ENCODE measurements around the gene CATSPERE.
"Not testable (repeated sequence)": the region's sequence is repeated elsewhere in the genome, so short reads cannot be mapped to it uniquely, and the experiment has no call there.

The CATSPERE gene

DNA sequence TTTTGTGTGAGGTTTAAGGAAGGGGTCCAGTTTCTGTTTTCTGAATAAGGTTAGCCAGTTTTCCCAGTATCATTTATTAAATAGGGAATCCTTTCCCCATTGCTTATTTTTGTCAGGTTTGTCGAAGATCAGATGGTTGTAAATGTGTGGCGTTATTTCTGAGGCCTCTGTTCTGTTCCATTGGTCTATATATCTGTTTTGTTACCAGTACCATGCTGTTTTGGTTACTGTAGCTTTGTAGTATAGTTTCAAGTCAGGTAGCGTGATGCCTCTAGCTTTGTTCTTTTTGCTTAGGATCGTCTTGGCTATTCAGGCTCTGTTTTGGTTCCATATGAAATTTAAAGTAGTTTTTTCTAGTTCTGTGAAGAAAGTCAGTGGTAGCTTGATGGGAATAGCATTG lies 39.4 kb downstream of the CATSPERE start:
- H3K27ac ChIP-seq (replicated peaks; ENCODE audit: low read length); H3K4me3 ChIP-seq (ENCODE audit: low read length in 2 of 2); DNase-seq (ENCODE audit: low spot score); H2AFZ ChIP-seq (ENCODE audit: low read length); H4K8ac ChIP-seq (ENCODE audit: low read depth, low read length); H2BK120ac ChIP-seq (ENCODE audit: low read depth, low read length); H3K79me1 ChIP-seq (ENCODE audit: low read depth, low read length); H3K4me1 ChIP-seq (ENCODE audit: control insufficient read depth in 2 of 2, insufficient read depth in 1 of 2, low read depth in 1 of 2, low read length in 2 of 2); H3K27me3 ChIP-seq (ENCODE audit: control insufficient read depth in 3 of 3, insufficient read depth in 3 of 3, low read depth in 1 of 3, low read length in 3 of 3); H3K9ac ChIP-seq (ENCODE audit: low read depth, low read length, poor library complexity); H2BK12ac ChIP-seq (ENCODE audit: low read length); H2BK15ac ChIP-seq (ENCODE audit: low read length); H3K14ac ChIP-seq (ENCODE audit: low read length); H3K18ac ChIP-seq (ENCODE audit: low read length); H3K9me3 ChIP-seq (replicated peaks in 1 of 2; ENCODE audit: control insufficient read depth in 2 of 2, insufficient read depth in 1 of 2, low read depth in 1 of 2, low read length in 2 of 2); H2AK5ac ChIP-seq (ENCODE audit: low read depth, low read length); H3K4ac ChIP-seq (ENCODE audit: low read length); H3K23ac ChIP-seq (ENCODE audit: low read depth, low read length, poor library complexity); H3K36me3 ChIP-seq (replicated peaks in 1 of 2; ENCODE audit: control insufficient read depth in 2 of 2, insufficient read depth in 2 of 2, low read length in 2 of 2); H3K4me2 ChIP-seq (ENCODE audit: insufficient read depth, low read length, poor library complexity, severe bottlenecking); H4K91ac ChIP-seq (ENCODE audit: low read depth, low read length, poor library complexity); H2BK5ac ChIP-seq (ENCODE audit: low read length): not testable (repeated sequence)
- no CpG with 5 or more reads among the region's 4 CpGs for WGBS, 2 donors (ENCODE audit: extremely low coverage in 2 of 2, insufficient read length in 2 of 2, insufficient replicate concordance in 1 of 2)

DNA sequence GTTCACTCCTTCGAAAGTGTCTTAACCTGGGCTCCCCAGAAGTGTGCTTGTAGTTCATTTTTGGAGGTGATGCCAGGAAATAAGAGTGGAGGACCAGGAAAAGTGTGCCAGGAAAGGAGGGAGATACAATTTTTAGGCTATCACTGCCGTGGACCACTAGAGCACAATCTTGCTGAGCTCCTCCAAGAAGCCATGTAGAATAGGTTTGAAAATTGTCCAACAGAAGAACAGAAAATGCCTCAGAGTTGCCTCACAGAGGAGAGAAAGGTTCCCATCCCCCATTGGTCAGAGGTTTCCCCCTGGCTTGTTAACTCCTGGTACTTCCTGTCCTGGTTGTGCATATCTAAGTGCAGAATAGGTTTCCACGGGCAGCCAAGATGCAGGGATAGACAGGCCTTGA lies 41.6 kb downstream of the CATSPERE start:
- WGBS, 2 donors (ENCODE audit: extremely low coverage in 2 of 2, insufficient read length in 2 of 2, insufficient replicate concordance in 1 of 2): no CpG with 5 or more reads among the region's 3 CpGs
- H3K9me3 ChIP-seq (replicated peaks in 1 of 2; ENCODE audit: control insufficient read depth in 2 of 2, insufficient read depth in 1 of 2, low read depth in 1 of 2, low read length in 2 of 2): no peaks in the 10 kb centered on the region
- H3K4ac ChIP-seq (ENCODE audit: low read length): no peak overlapping the region
- no peak overlapping the region for H3K18ac ChIP-seq (ENCODE audit: low read length)
- H2AK5ac ChIP-seq (ENCODE audit: low read depth, low read length): no peak overlapping the region
- no peaks in the 10 kb centered on the region for H3K79me1 ChIP-seq (ENCODE audit: low read depth, low read length)
- no peak overlapping the region for H2BK15ac ChIP-seq (ENCODE audit: low read length)
- no peaks in the 10 kb centered on the region for H3K27me3 ChIP-seq (ENCODE audit: control insufficient read depth in 3 of 3, insufficient read depth in 3 of 3, low read depth in 1 of 3, low read length in 3 of 3)
- H3K4me1 ChIP-seq (ENCODE audit: control insufficient read depth in 2 of 2, insufficient read depth in 1 of 2, low read depth in 1 of 2, low read length in 2 of 2): peaks cover 0 to 3% of the 10 kb centered on the region in 2 donors
- no peak overlapping the region for H2BK120ac ChIP-seq (ENCODE audit: low read depth, low read length)
- no peak overlapping the region for H4K91ac ChIP-seq (ENCODE audit: low read depth, low read length, poor library complexity)
- peak overlapping the region; percentile 67 for H2AFZ ChIP-seq (ENCODE audit: low read length)
- H3K4me3 ChIP-seq (ENCODE audit: low read length in 2 of 2): no peak overlapping the region
- H3K23ac ChIP-seq (ENCODE audit: low read depth, low read length, poor library complexity): no peak overlapping the region
- no peak overlapping the region for H3K27ac ChIP-seq (replicated peaks; ENCODE audit: low read length)
- no peak for DNase-seq (ENCODE audit: low spot score)
- H4K8ac ChIP-seq (ENCODE audit: low read depth, low read length): no peak overlapping the region
- no peak overlapping the region for H3K4me2 ChIP-seq (ENCODE audit: insufficient read depth, low read length, poor library complexity, severe bottlenecking)
- H3K36me3 ChIP-seq (replicated peaks in 1 of 2; ENCODE audit: control insufficient read depth in 2 of 2, insufficient read depth in 2 of 2, low read length in 2 of 2): no peaks in the 10 kb centered on the region
- H2BK5ac ChIP-seq (ENCODE audit: low read length): no peak overlapping the region
- peak overlapping the region; percentile 71 for H3K14ac ChIP-seq (ENCODE audit: low read length)
- H3K9ac ChIP-seq (ENCODE audit: low read depth, low read length, poor library complexity): no peak overlapping the region
- H2BK12ac ChIP-seq (ENCODE audit: low read length): no peak overlapping the region

DNA sequence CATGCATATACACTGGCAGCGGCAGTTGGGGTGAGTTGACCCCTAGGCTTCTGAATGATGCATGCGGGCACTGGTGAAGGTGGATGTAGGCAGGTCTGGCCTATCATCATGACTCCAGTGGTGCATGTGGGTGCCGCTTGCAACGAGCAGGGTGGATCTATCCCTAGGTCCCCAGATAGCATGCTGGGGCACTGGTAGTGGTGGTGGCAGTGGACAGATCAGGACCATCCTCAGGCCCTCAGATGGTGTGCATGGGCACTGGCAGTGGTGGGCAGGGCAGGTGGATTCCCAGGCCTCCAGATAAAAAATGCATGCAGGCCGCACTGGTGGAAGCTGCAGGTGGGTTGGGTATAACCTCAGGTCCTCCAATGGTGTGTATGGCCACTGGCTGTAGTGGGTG lies 52.4 kb downstream of the CATSPERE start:
- peaks cover 0 to 5% of the 10 kb centered on the region in 2 donors for H3K9me3 ChIP-seq (replicated peaks in 1 of 2; ENCODE audit: control insufficient read depth in 2 of 2, insufficient read depth in 1 of 2, low read depth in 1 of 2, low read length in 2 of 2)
- DNase-seq (ENCODE audit: low spot score): no peak
- no peak overlapping the region for H3K23ac ChIP-seq (ENCODE audit: low read depth, low read length, poor library complexity)
- no peaks in the 10 kb centered on the region for H3K79me1 ChIP-seq (ENCODE audit: low read depth, low read length)
- no peak overlapping the region for H2BK12ac ChIP-seq (ENCODE audit: low read length)
- H3K4me1 ChIP-seq (ENCODE audit: control insufficient read depth in 2 of 2, insufficient read depth in 1 of 2, low read depth in 1 of 2, low read length in 2 of 2): no peaks in the 10 kb centered on the region
- no peak overlapping the region for H4K91ac ChIP-seq (ENCODE audit: low read depth, low read length, poor library complexity)
- H2AFZ ChIP-seq (ENCODE audit: low read length): no peak overlapping the region
- no peak overlapping the region for H3K4me2 ChIP-seq (ENCODE audit: insufficient read depth, low read length, poor library complexity, severe bottlenecking)
- WGBS, 2 donors (ENCODE audit: extremely low coverage in 2 of 2, insufficient read length in 2 of 2, insufficient replicate concordance in 1 of 2): no CpG with 5 or more reads among the region's 5 CpGs
- H4K8ac ChIP-seq (ENCODE audit: low read depth, low read length): no peak overlapping the region
- H3K14ac ChIP-seq (ENCODE audit: low read length): peak overlapping the region; percentile 84
- no peak overlapping the region for H3K4me3 ChIP-seq (ENCODE audit: low read length in 2 of 2)
- H2AK5ac ChIP-seq (ENCODE audit: low read depth, low read length): peak overlapping the region; percentile 32
- no peak overlapping the region for H2BK15ac ChIP-seq (ENCODE audit: low read length)
- no peak overlapping the region for H3K9ac ChIP-seq (ENCODE audit: low read depth, low read length, poor library complexity)
- no peaks in the 10 kb centered on the region for H3K27me3 ChIP-seq (ENCODE audit: control insufficient read depth in 3 of 3, insufficient read depth in 3 of 3, low read depth in 1 of 3, low read length in 3 of 3)
- no peaks in the 10 kb centered on the region for H3K36me3 ChIP-seq (replicated peaks in 1 of 2; ENCODE audit: control insufficient read depth in 2 of 2, insufficient read depth in 2 of 2, low read length in 2 of 2)
- H3K27ac ChIP-seq (replicated peaks; ENCODE audit: low read length): no peak overlapping the region
- no peak overlapping the region for H2BK5ac ChIP-seq (ENCODE audit: low read length)
- H3K18ac ChIP-seq (ENCODE audit: low read length): no peak overlapping the region
- H2BK120ac ChIP-seq (ENCODE audit: low read depth, low read length): peak overlapping the region; percentile 66
- no peak overlapping the region for H3K4ac ChIP-seq (ENCODE audit: low read length)

DNA sequence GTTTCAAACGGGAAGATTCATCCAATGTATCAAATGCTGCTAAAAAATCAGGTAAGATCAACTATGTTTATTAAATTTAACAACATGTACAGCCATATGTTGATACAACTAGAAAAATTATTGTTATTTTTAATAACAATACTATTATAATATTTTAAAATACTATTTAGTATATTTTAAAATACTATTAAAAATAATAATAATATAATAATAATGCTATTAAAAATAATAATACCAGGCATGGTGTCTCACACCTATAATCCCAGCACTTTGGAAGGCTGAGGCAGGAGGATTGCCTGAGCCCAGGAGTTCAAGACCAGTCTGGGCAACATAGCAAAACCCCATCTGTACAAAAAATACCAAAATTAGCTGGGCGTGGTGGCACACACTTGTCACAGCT lies 54.6 kb downstream of the CATSPERE start:
- no peak overlapping the region for H4K91ac ChIP-seq (ENCODE audit: low read depth, low read length, poor library complexity)
- H3K18ac ChIP-seq (ENCODE audit: low read length): no peak overlapping the region
- H3K9ac ChIP-seq (ENCODE audit: low read depth, low read length, poor library complexity): no peak overlapping the region
- H3K4me3 ChIP-seq (ENCODE audit: low read length in 2 of 2): no peak overlapping the region
- no peak overlapping the region for H2BK120ac ChIP-seq (ENCODE audit: low read depth, low read length)
- no peak overlapping the region for H3K27ac ChIP-seq (replicated peaks; ENCODE audit: low read length)
- H2BK12ac ChIP-seq (ENCODE audit: low read length): no peak overlapping the region
- no CpG with 5 or more reads among the region's 2 CpGs for WGBS, 2 donors (ENCODE audit: extremely low coverage in 2 of 2, insufficient read length in 2 of 2, insufficient replicate concordance in 1 of 2)
- H3K27me3 ChIP-seq (ENCODE audit: control insufficient read depth in 3 of 3, insufficient read depth in 3 of 3, low read depth in 1 of 3, low read length in 3 of 3): no peaks in the 10 kb centered on the region
- H2BK5ac ChIP-seq (ENCODE audit: low read length): no peak overlapping the region
- no peak overlapping the region for H3K23ac ChIP-seq (ENCODE audit: low read depth, low read length, poor library complexity)
- DNase-seq (ENCODE audit: low spot score): no peak
- H3K4me2 ChIP-seq (ENCODE audit: insufficient read depth, low read length, poor library complexity, severe bottlenecking): no peak overlapping the region
- no peak overlapping the region for H2AK5ac ChIP-seq (ENCODE audit: low read depth, low read length)
- no peak overlapping the region for H2AFZ ChIP-seq (ENCODE audit: low read length)
- no peak overlapping the region for H2BK15ac ChIP-seq (ENCODE audit: low read length)
- H3K36me3 ChIP-seq (replicated peaks in 1 of 2; ENCODE audit: control insufficient read depth in 2 of 2, insufficient read depth in 2 of 2, low read length in 2 of 2): no peaks in the 10 kb centered on the region
- H3K9me3 ChIP-seq (replicated peaks in 1 of 2; ENCODE audit: control insufficient read depth in 2 of 2, insufficient read depth in 1 of 2, low read depth in 1 of 2, low read length in 2 of 2): peaks cover 0 to 7% of the 10 kb centered on the region in 2 donors
- no peaks in the 10 kb centered on the region for H3K4me1 ChIP-seq (ENCODE audit: control insufficient read depth in 2 of 2, insufficient read depth in 1 of 2, low read depth in 1 of 2, low read length in 2 of 2)
- H3K14ac ChIP-seq (ENCODE audit: low read length): no peak overlapping the region
- H3K79me1 ChIP-seq (ENCODE audit: low read depth, low read length): no peaks in the 10 kb centered on the region
- H4K8ac ChIP-seq (ENCODE audit: low read depth, low read length): no peak overlapping the region
- H3K4ac ChIP-seq (ENCODE audit: low read length): no peak overlapping the region
